Adrenal gland (tissue), 5 donors: Measurements from ENCODE around the gene ALOX5.

ENCODE experiments used
- CTCF ChIP-seq, 6 experiments: fragments of 450-650 bp in 4 of 6; fragments of 200-600 bp in 2 of 6; sonication (generic) in 1 of 6; IDR thresholded peaks; 1 replicate in 5 of 6; 2 replicates in 1 of 6; pipeline versions ENCODE4 v1.5.1 to v1.8.0; 2016 to 2021; ENCODE audit warnings: antibody characterized with exemption in 6 of 6, mild to moderate bottlenecking in 2 of 6, moderate library complexity in 1 of 6
- POLR2A ChIP-seq, 2 donors: fragments of 450-650 bp; IDR thresholded peaks; one replicate each; pipeline ENCODE4 v1.6.1; 2017; ENCODE audit warnings: antibody characterized with exemption in 2 of 2, mild to moderate bottlenecking in 2 of 2, moderate library complexity in 1 of 2
- donor health status: DM: no; HTN: no; CAD: no.

DNA sequence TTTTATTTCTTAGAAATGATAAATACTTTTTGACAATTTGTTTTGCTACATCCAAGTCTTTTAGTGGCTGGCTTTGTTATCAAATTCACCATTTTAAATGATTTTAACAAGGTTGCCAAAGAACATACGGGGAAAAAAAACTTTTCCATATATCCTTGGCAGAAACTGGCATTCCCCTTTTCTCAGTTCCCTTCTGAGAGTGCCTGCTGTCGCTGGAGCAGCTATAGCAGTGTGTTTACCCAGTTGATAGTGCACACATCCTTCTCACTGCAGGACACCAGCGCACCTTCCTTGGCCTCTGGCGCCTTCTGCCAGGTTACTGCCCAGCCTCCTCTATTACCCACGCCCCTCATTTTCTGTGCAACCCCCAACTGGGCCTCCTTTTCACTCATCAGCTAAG lies 94.1 kb downstream of the ALOX5 start:
- TF ChIP-seq POLR2A (IDR thresholded peaks at IDR 0.05) (no peak), CTCF (IDR thresholded peaks at IDR 0.05) (no peak)
